ENCODE data around the gene AGBL4.

Gene AGBL4

GRCh38 chr1:48767975-48768510, 1255.7 kb downstream of the AGBL4 start:
- no peak for DNase-seq (ENCODE audit: low read depth in 2 of 2)

- no peak for DNase-seq (ENCODE audit: low read depth in 2 of 2)
Observed at GRCh38 chr1:48765335-48765734, 1258.4 kb downstream of the AGBL4 start.

GRCh38 chr1:48761986-48762385, 1261.8 kb downstream of the AGBL4 start:
- DNase-seq (ENCODE audit: low read depth in 2 of 2), result no peak

- no peak for DNase-seq (ENCODE audit: low read depth in 2 of 2)
Observed at GRCh38 chr1:48761411-48761810, 1262.3 kb downstream of the AGBL4 start.

- no peak for DNase-seq (ENCODE audit: low read depth in 2 of 2)
Observed at GRCh38 chr1:48760857-48761256, 1262.9 kb downstream of the AGBL4 start.

- DNase-seq (ENCODE audit: low read depth in 2 of 2), result no peak
Observed at GRCh38 chr1:48758976-48759375, 1264.8 kb downstream of the AGBL4 start.

GRCh38 chr1:48757363-48757762, 1266.4 kb downstream of the AGBL4 start:
- DNase-seq (ENCODE audit: low read depth in 2 of 2), result no peak

- no peak for DNase-seq (ENCODE audit: low read depth in 2 of 2)
Observed at GRCh38 chr1:48756683-48757316, 1267.0 kb downstream of the AGBL4 start.

GRCh38 chr1:48753293-48753692, 1270.5 kb downstream of the AGBL4 start:
- no peak for DNase-seq (ENCODE audit: low read depth in 2 of 2)

- no peak for DNase-seq (ENCODE audit: low read depth in 2 of 2)
Observed at GRCh38 chr1:48750109-48750508, 1273.6 kb downstream of the AGBL4 start.

GRCh38 chr1:48749068-48749467, 1274.7 kb downstream of the AGBL4 start:
- DNase-seq (ENCODE audit: low read depth in 2 of 2), result no peak

GRCh38 chr1:48746906-48747305, 1276.8 kb downstream of the AGBL4 start:
- no peak for DNase-seq (ENCODE audit: low read depth in 2 of 2)

GRCh38 chr1:48744032-48744431, 1279.7 kb downstream of the AGBL4 start:
- DNase-seq (ENCODE audit: low read depth in 2 of 2), result no peak

GRCh38 chr1:48743480-48743879, 1280.3 kb downstream of the AGBL4 start:
- no peak for DNase-seq (ENCODE audit: low read depth in 2 of 2)

GRCh38 chr1:48741380-48741779, 1282.4 kb downstream of the AGBL4 start:
- DNase-seq (ENCODE audit: low read depth in 2 of 2), result no peak

GRCh38 chr1:48740621-48741020, 1283.1 kb downstream of the AGBL4 start:
- no peak for DNase-seq (ENCODE audit: low read depth in 2 of 2)

GRCh38 chr1:48739091-48739490, 1284.7 kb downstream of the AGBL4 start:
- no peak for DNase-seq (ENCODE audit: low read depth in 2 of 2)

- no peak for DNase-seq (ENCODE audit: low read depth in 2 of 2)
Observed at GRCh38 chr1:48738356-48738755, 1285.4 kb downstream of the AGBL4 start.

- DNase-seq (ENCODE audit: low read depth in 2 of 2), result no peak
Observed at GRCh38 chr1:48735796-48736195, 1288.0 kb downstream of the AGBL4 start.

- no peak for DNase-seq (ENCODE audit: low read depth in 2 of 2)
Observed at GRCh38 chr1:48730164-48730910, 1293.4 kb downstream of the AGBL4 start.

GRCh38 chr1:48728584-48728983, 1295.2 kb downstream of the AGBL4 start:
- no peak for DNase-seq (ENCODE audit: low read depth in 2 of 2)

- no peak for DNase-seq (ENCODE audit: low read depth in 2 of 2)
Observed at GRCh38 chr1:48726557-48727215, 1297.1 kb downstream of the AGBL4 start.

- DNase-seq (ENCODE audit: low read depth in 2 of 2), result no peak
Observed at GRCh38 chr1:48726139-48726538, 1297.6 kb downstream of the AGBL4 start.
